Measurements from ENCODE around the gene NOS1AP. TPM values are rescaled to one million over a fixed set of nuclear protein-coding genes. Genes with fewer than 3 reads are reported as not detected.
A peak's percentile ranks its signal among the peaks of the same experiment; 100 is the strongest.

NOS1AP gene
- total and polyA plus RNA-seq, 8 donors: 2.2 to 6.2 (median 3.3) TPM

- no peak for TF ChIP-seq CTCF (IDR thresholded peaks at IDR 0.05)
- intact Hi-C loops (cut with DNase I): no loop called here
- DNase-seq (no peak), ATAC-seq (no peak)
- H3K9me3 ChIP-seq: no peaks in the 10 kb centered on the region
- peaks cover 0 to 14% of the 10 kb centered on the region in 2 donors for H3K4me1 ChIP-seq
- no peak overlapping the region for H3K4me3 ChIP-seq
- H3K36me3 ChIP-seq: no peaks in the 10 kb centered on the region
- no peak overlapping the region for H3K27ac ChIP-seq
- no peaks in the 10 kb centered on the region for H3K27me3 ChIP-seq
Measured at GRCh38 chr1:162259894-162260455, 190.5 kb downstream of the NOS1AP start.

- Histone ChIP-seq H3K27me3 (no peaks in the 10 kb centered on the region), H3K4me1 (no peaks in the 10 kb centered on the region), H3K4me3 (no peak overlapping the region), H3K9me3 (no peaks in the 10 kb centered on the region), H3K27ac (no peak overlapping the region), H3K36me3 (no peaks in the 10 kb centered on the region)
- intact Hi-C loops (cut with DNase I): no loop called here
- no peak for TF ChIP-seq CTCF (IDR thresholded peaks at IDR 0.05)
- no peak for ATAC-seq
- no peak for DNase-seq
Measured at GRCh38 chr1:162264108-162264507, 194.6 kb downstream of the NOS1AP start.

GRCh38 chr1:162265983-162266382 lies 196.5 kb downstream of the NOS1AP start:
- no peak for TF ChIP-seq CTCF (IDR thresholded peaks at IDR 0.05)
- Histone ChIP-seq H3K27ac (no peak overlapping the region), H3K36me3 (no peaks in the 10 kb centered on the region), H3K4me1 (no peaks in the 10 kb centered on the region), H3K4me3 (no peak overlapping the region), H3K9me3 (no peaks in the 10 kb centered on the region), H3K27me3 (no peaks in the 10 kb centered on the region)
- ATAC-seq: no peak
- intact Hi-C loops (cut with DNase I): no loop called here
- DNase-seq: no peak

GRCh38 chr1:162270016-162270770 lies 200.7 kb downstream of the NOS1AP start:
- no peak for TF ChIP-seq CTCF (IDR thresholded peaks at IDR 0.05)
- Histone ChIP-seq H3K27me3 (no peaks in the 10 kb centered on the region), H3K36me3 (no peaks in the 10 kb centered on the region), H3K4me1 (no peaks in the 10 kb centered on the region), H3K4me3 (no peak overlapping the region), H3K9me3 (no peaks in the 10 kb centered on the region), H3K27ac (no peak overlapping the region)
- DNase-seq: peak in 2 of 4 donors; percentile 32 to 50
- ATAC-seq: no peak
- intact Hi-C loops (cut with DNase I): no loop called here

- H3K4me1 ChIP-seq: no peaks in the 10 kb centered on the region
- intact Hi-C loops (cut with DNase I): no loop called here
- DNase-seq (no peak), ATAC-seq (no peak)
- no peaks in the 10 kb centered on the region for H3K9me3 ChIP-seq
- no peak overlapping the region for H3K4me3 ChIP-seq
- no peak for TF ChIP-seq CTCF (IDR thresholded peaks at IDR 0.05)
- no peaks in the 10 kb centered on the region for H3K27me3 ChIP-seq
- no peak overlapping the region for H3K27ac ChIP-seq
- H3K36me3 ChIP-seq: no peaks in the 10 kb centered on the region
Measured at GRCh38 chr1:162271972-162272371, 202.5 kb downstream of the NOS1AP start.
